Measurements from ENCODE around the gene YES1. TPM values are rescaled to one million over a fixed set of nuclear protein-coding genes. Genes with fewer than 3 reads are reported as not detected.
"Not testable (repeated sequence)": the region's sequence is repeated elsewhere in the genome, so short reads cannot be mapped to it uniquely, and the experiment has no call there.

The YES1 gene
- total RNA-seq, 2 donors from 2014 or later: 56.3 to 83.4 TPM

GRCh38 chr18:730692-731091 lies 81.3 kb downstream of the YES1 start:
- TF ChIP-seq CTCF (IDR thresholded peaks at IDR 0.05): no peak
- H3K9ac ChIP-seq (ENCODE audit: low read depth in 2 of 2, low read length in 2 of 2): no peak overlapping the region
- H3K27ac ChIP-seq: no peak overlapping the region
- no peaks in the 10 kb centered on the region for H3K36me3 ChIP-seq
- no peaks in the 10 kb centered on the region for H3K4me1 ChIP-seq
- no peak for DNase-seq
- no peaks in the 10 kb centered on the region for H3K27me3 ChIP-seq
- intact Hi-C loops (cut with DNase I): no loop called here
- no peaks in the 10 kb centered on the region for H3K9me3 ChIP-seq
- no peak overlapping the region for H3K4me3 ChIP-seq

GRCh38 chr18:730120-730519 lies 81.9 kb downstream of the YES1 start:
- DNase-seq; H3K9me3 ChIP-seq; intact Hi-C loops (cut with DNase I); H3K4me1 ChIP-seq; H3K36me3 ChIP-seq; H3K9ac ChIP-seq (ENCODE audit: low read depth in 2 of 2, low read length in 2 of 2); H3K27me3 ChIP-seq; H3K4me3 ChIP-seq; H3K27ac ChIP-seq: not testable (repeated sequence)

GRCh38 chr18:725646-726045 lies 86.4 kb downstream of the YES1 start:
- H3K9me3 ChIP-seq: no peaks in the 10 kb centered on the region
- intact Hi-C loops (cut with DNase I): no loop called here
- DNase-seq: no peak
- H3K36me3 ChIP-seq: no peaks in the 10 kb centered on the region
- no peaks in the 10 kb centered on the region for H3K27me3 ChIP-seq
- no peak for TF ChIP-seq CTCF (IDR thresholded peaks at IDR 0.05)
- H3K27ac ChIP-seq: no peak overlapping the region
- no peak overlapping the region for H3K4me3 ChIP-seq
- H3K4me1 ChIP-seq: no peaks in the 10 kb centered on the region
- H3K9ac ChIP-seq (ENCODE audit: low read depth in 2 of 2, low read length in 2 of 2): no peak overlapping the region

GRCh38 chr18:723541-724080 lies 88.4 kb downstream of the YES1 start:
- no peaks in the 10 kb centered on the region for H3K36me3 ChIP-seq
- H3K9ac ChIP-seq (ENCODE audit: low read depth in 2 of 2, low read length in 2 of 2): no peak overlapping the region
- no peak for DNase-seq
- H3K27me3 ChIP-seq: no peaks in the 10 kb centered on the region
- H3K4me1 ChIP-seq: no peaks in the 10 kb centered on the region
- no peak overlapping the region for H3K27ac ChIP-seq
- intact Hi-C loops (cut with DNase I): no loop called here
- H3K9me3 ChIP-seq: no peaks in the 10 kb centered on the region
- H3K4me3 ChIP-seq: no peak overlapping the region
- no peak for TF ChIP-seq CTCF (IDR thresholded peaks at IDR 0.05)

- Histone ChIP-seq H3K4me1 (no peaks in the 10 kb centered on the region), H3K27me3 (no peaks in the 10 kb centered on the region), H3K4me3 (no peak overlapping the region), H3K9me3 (no peaks in the 10 kb centered on the region), H3K27ac (no peak overlapping the region), H3K9ac (ENCODE audit: low read depth in 2 of 2, low read length in 2 of 2) (no peak overlapping the region), H3K36me3 (no peaks in the 10 kb centered on the region)
- no peak for DNase-seq
- no peak for TF ChIP-seq CTCF (IDR thresholded peaks at IDR 0.05)
- intact Hi-C loops (cut with DNase I): no loop called here
Observed at GRCh38 chr18:717003-717402, 95.0 kb downstream of the YES1 start.

- Histone ChIP-seq H3K27me3 (no peaks in the 10 kb centered on the region), H3K4me1 (no peaks in the 10 kb centered on the region), H3K9me3 (no peaks in the 10 kb centered on the region), H3K9ac (ENCODE audit: low read depth in 2 of 2, low read length in 2 of 2) (no peak overlapping the region), H3K4me3 (no peak overlapping the region), H3K27ac (no peak overlapping the region), H3K36me3 (no peaks in the 10 kb centered on the region)
- TF ChIP-seq CTCF (IDR thresholded peaks at IDR 0.05): no peak
- intact Hi-C loops (cut with DNase I): no loop called here
- DNase-seq: no peak
Observed at GRCh38 chr18:715626-716025, 96.4 kb downstream of the YES1 start.

Data from colonic mucosa (tissue), 4 donors.